Right lobe of liver (tissue), 4 donors: ENCODE results near the gene OR8I2.
"Not testable (repeated sequence)": the region's sequence is repeated elsewhere in the genome, so short reads cannot be mapped to it uniquely, and the experiment has no call there.

ENCODE experiments used
- CTCF ChIP-seq, 4 donors: fragments of 200-600 bp in 3 of 4; fragments of 450-650 bp in 1 of 4; IDR thresholded peaks; one replicate each; pipeline versions ENCODE4 v1.5.1 to v1.8.0; 2016 to 2022; ENCODE audit warnings: antibody characterized with exemption in 4 of 4, mild to moderate bottlenecking in 2 of 4
- POLR2A ChIP-seq: fragments of 450-650 bp; IDR thresholded peaks from one replicate; pipeline ENCODE4 v1.6.1; 2017; ENCODE audit warnings: antibody characterized with exemption, mild to moderate bottlenecking
- donor health status: DM: no; HTN: no; CAD: no.
- donor health status: DM: no; HTN: no; CAD: no.
- donor health status: DM: no; HTN: yes; CAD: no.

DNA sequence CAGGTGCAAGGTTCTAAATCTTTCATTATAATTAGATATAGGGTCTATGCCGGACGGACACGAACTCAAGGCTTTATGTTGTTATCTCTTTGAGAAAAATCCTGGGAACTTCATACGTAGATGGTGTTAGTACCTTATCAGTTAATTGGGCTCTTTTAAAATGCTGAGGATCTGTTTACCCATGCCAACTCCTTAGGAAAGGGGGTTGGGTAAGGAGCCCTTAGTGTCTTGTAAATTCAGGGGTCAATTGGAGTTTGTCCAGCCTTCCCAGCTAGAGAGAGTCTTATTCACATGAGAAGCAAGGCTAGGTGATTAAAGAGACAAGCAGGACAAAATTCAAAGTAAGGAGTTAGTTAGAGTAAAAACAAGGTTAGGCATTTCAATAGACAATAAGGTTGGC, 36.7 kb upstream of the OR8I2 start:
- not testable (repeated sequence) for TF ChIP-seq POLR2A; CTCF (IDR thresholded peaks at IDR 0.05)
